ENCODE measurements around the gene ZBTB7B. TPM values are rescaled to one million over a fixed set of nuclear protein-coding genes. Genes with fewer than 3 reads are reported as not detected.

Gene ZBTB7B
- total RNA-seq, 5 donors from 2014 or later (not counting 1 experiment from before 2014, with no cell fraction given), result 39.6 to 68.4 (median 51.7) TPM

DNA sequence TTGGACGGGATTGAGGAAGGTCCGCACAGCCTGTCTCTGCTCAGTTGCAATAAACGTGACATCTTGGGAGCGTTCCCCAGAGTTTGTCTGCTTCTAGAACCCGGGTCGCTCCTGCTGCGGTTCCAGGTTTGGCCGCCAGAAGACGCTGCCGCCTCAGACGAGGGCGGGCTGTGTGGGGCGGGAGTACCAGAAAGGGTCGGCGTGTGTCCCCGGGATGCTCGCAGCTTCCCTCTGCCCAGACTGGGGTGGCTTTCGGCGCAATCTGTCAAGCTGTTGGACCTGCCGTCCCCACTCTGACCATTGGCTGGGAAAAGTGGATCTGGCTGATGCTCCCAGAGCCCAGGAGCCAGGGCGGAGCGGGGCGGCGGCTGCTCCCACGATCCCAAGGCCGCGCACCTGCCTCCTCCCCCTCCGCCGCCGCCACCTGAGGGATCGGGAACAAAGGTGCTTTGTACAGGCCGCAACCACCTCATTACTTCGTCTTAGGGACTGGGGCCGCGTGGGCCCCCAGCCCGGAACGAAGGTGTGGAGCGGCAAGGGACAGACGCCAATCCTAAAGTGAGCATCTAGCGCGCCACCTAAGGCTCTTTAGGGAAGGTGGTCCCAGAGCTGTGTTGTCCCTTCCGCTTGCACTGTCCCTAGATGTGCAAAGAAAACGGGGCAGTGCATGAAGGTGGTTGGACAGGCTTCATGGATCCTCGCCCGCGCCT is 60.3 kb downstream of the ZBTB7B start:
- H3K27me3 Mint-ChIP-seq, result no peaks in the 10 kb centered on the region
- H3K4me1 Mint-ChIP-seq, result peaks cover 26 to 43% (median 38%) of the 10 kb centered on the region in 3 donors
- H3K9me3 Mint-ChIP-seq, result no peaks in the 10 kb centered on the region
- peak in 32 of 35 experiments; percentile 46 to 81 (median 67) for DNase-seq
- Histone ChIP-seq H3K27ac (ENCODE audit: low read length) (peak overlapping the region; percentile 47), H3K4me1 (ENCODE audit: control insufficient read depth in 1 of 2, extremely low read depth in 1 of 2, insufficient read depth in 2 of 2, low read length in 2 of 2) (peaks cover 14 to 31% of the 10 kb centered on the region in 2 experiments), H3K9me3 (no peaks in the 10 kb centered on the region), H3K27me3 (replicated peaks in 1 of 2; ENCODE audit: control insufficient read depth in 2 of 2, extremely low read depth in 1 of 2, insufficient read depth in 2 of 2, low read length in 1 of 2) (no peaks in the 10 kb centered on the region), H3K36me3 (ENCODE audit: control insufficient read depth in 2 of 2, extremely low read depth in 1 of 2, insufficient read depth in 1 of 2, low read length in 1 of 2) (peaks cover 0 to 11% of the 10 kb centered on the region in 2 donors), H3K4me3 (ENCODE audit: control insufficient read depth in 1 of 2, extremely low read depth in 1 of 2, low read length in 1 of 2) (peak overlapping the region; percentile 86 to 89)
- ATAC-seq (replicated peaks in 1 of 4), result peak; percentile 41 to 45 (median 43)
- H3K4me3 Mint-ChIP-seq, result peak overlapping the region; percentile 84 to 88 (median 86)
- peaks cover 18% of the 10 kb centered on the region for H3K36me3 Mint-ChIP-seq
- ChIA-PET POLR2A (interaction anchor here in 1 of 2 donors (0.9 kb wide), 1 partner anchor 23 kb away, joined by 3 read pairs; no protein-coding TSS in a partner anchor), CTCF (interaction anchor here (1.3 to 9.5 kb wide), 2 partner anchors 22 to 23 kb away, joined by 4 to 57 read pairs; no protein-coding TSS in a partner anchor)
- H3K27ac Mint-ChIP-seq, result peak overlapping the region in 1 of 2 donors; percentile 83
- WGBS (ENCODE audit: insufficient coverage), result 6% methylated on average over 46 of the region's 46 CpGs

DNA sequence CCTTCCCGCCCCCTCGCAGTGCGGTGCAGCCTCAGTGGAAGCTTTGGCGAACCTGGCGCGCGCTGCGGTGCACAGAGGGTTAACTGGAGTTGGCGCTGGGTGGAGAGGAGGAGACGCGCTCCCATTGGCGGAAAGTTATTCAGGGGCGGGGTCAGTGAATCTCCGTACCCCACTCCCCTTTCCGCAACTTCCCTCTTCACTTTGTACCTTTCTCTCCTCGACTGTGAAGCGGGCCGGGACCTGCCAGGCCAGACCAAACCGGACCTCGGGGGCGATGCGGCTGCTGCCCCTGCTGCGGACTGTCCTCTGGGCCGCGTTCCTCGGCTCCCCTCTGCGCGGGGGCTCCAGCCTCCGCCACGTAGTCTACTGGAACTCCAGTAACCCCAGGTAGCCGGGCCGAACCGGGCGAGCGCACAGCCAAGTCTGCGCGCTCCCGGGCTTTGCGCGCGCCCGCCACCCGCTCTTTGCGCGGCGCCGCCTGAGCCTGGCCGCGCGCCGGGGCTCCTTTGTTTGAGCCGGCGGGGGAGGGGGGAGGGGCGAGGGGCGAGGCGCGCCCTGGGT is 61.0 kb downstream of the ZBTB7B start, which contains the start of gene EFNA4:
Gene EFNA4 (plus strand): TSS at position 191 of the 561 bp plus-strand sequence. CDS start 84 bp downstream, at position 275.
- ChIA-PET POLR2A (interaction anchor here in 1 of 2 donors (0.6 to 0.9 kb wide), 2 partner anchors 22 to 76 kb away, joined by 3 read pairs; no protein-coding TSS in a partner anchor), CTCF (interaction anchor here (0.5 to 9.5 kb wide), 3 partner anchors 19 to 22 kb away, joined by 3 to 57 read pairs (median 4); no protein-coding TSS in a partner anchor)
- peaks cover 14 to 31% of the 10 kb centered on the region in 2 experiments for H3K4me1 ChIP-seq (ENCODE audit: control insufficient read depth in 1 of 2, extremely low read depth in 1 of 2, insufficient read depth in 2 of 2, low read length in 2 of 2)
- peak within 1 kb of the TSS; percentile 47 for H3K27ac ChIP-seq (ENCODE audit: low read length)
- Mint-ChIP-seq H3K27me3 (no peaks in the 10 kb centered on the region), H3K36me3 (peaks cover 13% of the 10 kb centered on the region), H3K27ac (peak within 1 kb of the TSS; percentile 68 to 83), H3K9me3 (no peaks in the 10 kb centered on the region), H3K4me1 (peaks cover 26 to 43% (median 41%) of the 10 kb centered on the region in 3 donors), H3K4me3 (peak within 1 kb of the TSS; percentile 84 to 88 (median 86))
- ATAC-seq (replicated peaks in 1 of 4) (peak; percentile 88 to 89 (median 89)), DNase-seq (peak; percentile 63 to 90 (median 81))
- H3K27me3 ChIP-seq (replicated peaks in 1 of 2; ENCODE audit: control insufficient read depth in 2 of 2, extremely low read depth in 1 of 2, insufficient read depth in 2 of 2, low read length in 1 of 2), result no peaks in the 10 kb centered on the region
- peak within 1 kb of the TSS; percentile 86 to 89 for H3K4me3 ChIP-seq (ENCODE audit: control insufficient read depth in 1 of 2, extremely low read depth in 1 of 2, low read length in 1 of 2)
- peaks cover 0 to 10% of the 10 kb centered on the region in 2 donors for H3K36me3 ChIP-seq (ENCODE audit: control insufficient read depth in 2 of 2, extremely low read depth in 1 of 2, insufficient read depth in 1 of 2, low read length in 1 of 2)
- H3K9me3 ChIP-seq, result no peaks in the 10 kb centered on the region
- 0% methylated on average over 23 of the region's 57 CpGs for WGBS (ENCODE audit: insufficient coverage)

DNA sequence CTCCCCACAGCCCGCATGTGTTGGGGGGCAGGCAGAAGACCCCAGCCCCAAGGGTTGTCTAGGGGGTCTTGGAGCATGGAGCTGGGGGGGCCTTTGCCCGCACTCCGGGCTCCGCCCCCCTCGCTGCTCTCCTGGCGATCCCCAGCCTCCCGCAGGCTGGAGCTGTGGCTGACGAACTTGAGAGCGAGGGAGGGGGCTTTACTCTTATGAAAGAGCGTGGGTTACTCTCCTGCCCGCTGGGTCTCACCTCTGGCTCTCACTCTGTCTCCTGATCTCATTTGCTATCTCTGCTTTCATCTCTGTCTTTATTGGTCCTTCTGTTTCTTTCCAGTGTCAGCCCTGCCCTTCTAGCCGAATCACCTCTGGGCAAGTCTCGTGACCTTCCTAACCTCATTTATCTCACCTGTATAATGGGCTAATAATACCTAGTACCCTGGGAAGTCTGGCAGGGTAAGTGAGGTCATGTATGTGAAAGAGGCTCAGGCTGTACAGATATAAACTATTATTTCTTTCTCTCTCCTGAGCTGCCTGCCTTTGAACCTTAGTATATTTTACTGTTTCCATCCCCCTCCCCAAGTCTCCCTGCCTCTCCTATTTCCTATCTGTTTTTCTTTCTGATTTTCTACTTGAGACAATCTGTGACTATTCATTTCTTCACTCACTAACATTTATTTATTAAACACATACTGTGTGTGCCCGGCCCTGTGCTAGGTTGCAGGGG is 61.7 kb downstream of the ZBTB7B start:
- H3K4me3 ChIP-seq (ENCODE audit: control insufficient read depth in 1 of 2, extremely low read depth in 1 of 2, low read length in 1 of 2), result peak overlapping the region; percentile 66 to 89
- Mint-ChIP-seq H3K36me3 (peaks cover 11% of the 10 kb centered on the region), H3K27me3 (no peaks in the 10 kb centered on the region), H3K4me3 (peak overlapping the region; percentile 83 to 86 (median 84)), H3K9me3 (no peaks in the 10 kb centered on the region), H3K4me1 (peaks cover 26 to 43% (median 41%) of the 10 kb centered on the region in 3 donors), H3K27ac (peak overlapping the region; percentile 36 to 54)
- H3K27ac ChIP-seq (ENCODE audit: low read length), result no peak overlapping the region
- H3K9me3 ChIP-seq, result no peaks in the 10 kb centered on the region
- WGBS (ENCODE audit: insufficient coverage), result 0% methylated on average over 5 of the region's 14 CpGs
- DNase-seq (peak in 4 of 35 experiments; percentile 22 to 58 (median 27)), ATAC-seq (replicated peaks in 1 of 4) (peak in 3 of 4 experiments; percentile 2 to 15 (median 3))
- H3K36me3 ChIP-seq (ENCODE audit: control insufficient read depth in 2 of 2, extremely low read depth in 1 of 2, insufficient read depth in 1 of 2, low read length in 1 of 2), result peaks cover under 1 to 15% of the 10 kb centered on the region in 2 donors
- POLR2A ChIA-PET, result interaction anchor here in 1 of 2 donors (0.6 kb wide), 1 partner anchor 505 kb away, joined by 4 read pairs; no protein-coding TSS in a partner anchor
- peaks cover 14 to 31% of the 10 kb centered on the region in 2 experiments for H3K4me1 ChIP-seq (ENCODE audit: control insufficient read depth in 1 of 2, extremely low read depth in 1 of 2, insufficient read depth in 2 of 2, low read length in 2 of 2)
- CTCF ChIA-PET, result interaction anchor here in 1 of 2 donors (0.6 to 9.5 kb wide), 2 partner anchors 14 to 21 kb away, joined by 3 to 57 read pairs; no protein-coding TSS in a partner anchor
- H3K27me3 ChIP-seq (replicated peaks in 1 of 2; ENCODE audit: control insufficient read depth in 2 of 2, extremely low read depth in 1 of 2, insufficient read depth in 2 of 2, low read length in 1 of 2), result no peaks in the 10 kb centered on the region

DNA sequence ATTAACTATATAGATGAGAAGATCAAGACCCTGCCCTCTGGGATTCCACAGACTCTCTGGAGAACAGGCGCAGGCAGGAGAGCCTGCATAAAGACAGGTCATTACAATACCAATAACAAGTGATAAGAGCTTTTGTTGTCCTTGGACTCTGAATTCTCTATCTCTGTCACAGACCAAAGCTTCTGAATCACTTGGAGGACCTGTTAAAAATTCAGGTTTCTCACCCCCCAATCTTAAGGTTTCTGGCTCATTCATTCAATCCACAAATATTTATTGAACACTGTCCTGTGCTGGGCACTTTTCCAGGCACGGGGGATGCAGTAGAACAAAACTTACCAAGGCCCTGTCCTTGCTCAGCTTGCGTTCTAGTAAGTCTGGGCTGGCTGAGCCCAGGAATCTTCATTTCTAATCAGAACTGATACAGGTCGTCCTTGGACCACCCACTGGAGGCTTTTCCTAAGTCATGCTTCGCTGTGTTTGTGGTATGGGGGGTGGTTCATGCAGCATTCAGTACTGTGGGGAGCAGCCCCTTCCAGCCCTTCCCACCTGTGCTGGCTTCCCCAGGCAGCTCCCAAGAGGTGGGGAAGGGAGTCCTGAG is 62.3 kb downstream of the ZBTB7B start:
- CTCF ChIA-PET, result interaction anchor here in 1 of 2 donors (0.6 to 9.5 kb wide), 2 partner anchors 21 to 63 kb away, joined by 3 to 57 read pairs; no protein-coding TSS in a partner anchor
- H3K4me3 ChIP-seq (ENCODE audit: control insufficient read depth in 1 of 2, extremely low read depth in 1 of 2, low read length in 1 of 2), result no peak overlapping the region
- H3K9me3 Mint-ChIP-seq, result no peaks in the 10 kb centered on the region

DNA sequence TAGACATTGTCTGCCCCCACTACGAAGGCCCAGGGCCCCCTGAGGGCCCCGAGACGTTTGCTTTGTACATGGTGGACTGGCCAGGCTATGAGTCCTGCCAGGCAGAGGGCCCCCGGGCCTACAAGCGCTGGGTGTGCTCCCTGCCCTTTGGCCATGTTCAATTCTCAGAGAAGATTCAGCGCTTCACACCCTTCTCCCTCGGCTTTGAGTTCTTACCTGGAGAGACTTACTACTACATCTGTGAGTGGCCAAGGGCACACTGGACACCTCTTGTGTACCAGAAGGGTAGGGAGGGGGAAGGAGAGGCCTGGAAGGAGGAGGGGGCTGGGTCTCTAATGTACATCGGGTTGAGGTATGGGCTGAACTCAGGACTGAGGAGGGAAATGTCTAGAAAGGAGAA is 64.2 kb downstream of the ZBTB7B start:
- 86% methylated on average over 5 of the region's 8 CpGs for WGBS (ENCODE audit: insufficient coverage)
- Mint-ChIP-seq H3K4me1 (peaks cover 29 to 44% (median 41%) of the 10 kb centered on the region in 3 donors), H3K9me3 (no peaks in the 10 kb centered on the region), H3K4me3 (no peak overlapping the region), H3K27me3 (no peaks in the 10 kb centered on the region), H3K27ac (no peak overlapping the region), H3K36me3 (peaks cover 11% of the 10 kb centered on the region)
- ChIA-PET POLR2A (interaction anchor here in 1 of 2 donors (0.7 kb wide), 1 partner anchor 28 kb away, joined by 3 read pairs; no protein-coding TSS in a partner anchor), CTCF (interaction anchor here in 1 of 2 donors (0.6 to 9.5 kb wide), 2 partner anchors 19 to 300 kb away, joined by 4 to 57 read pairs; no protein-coding TSS in a partner anchor)
- peaks cover 6 to 15% of the 10 kb centered on the region in 2 donors for H3K36me3 ChIP-seq (ENCODE audit: control insufficient read depth in 2 of 2, extremely low read depth in 1 of 2, insufficient read depth in 1 of 2, low read length in 1 of 2)
- no peak overlapping the region for H3K4me3 ChIP-seq (ENCODE audit: control insufficient read depth in 1 of 2, extremely low read depth in 1 of 2, low read length in 1 of 2)
- no peak overlapping the region for H3K27ac ChIP-seq (ENCODE audit: low read length)
- ATAC-seq (replicated peaks in 1 of 4) (no peak), DNase-seq (no peak)
- peaks cover 0 to 7% of the 10 kb centered on the region in 2 experiments for H3K27me3 ChIP-seq (replicated peaks in 1 of 2; ENCODE audit: control insufficient read depth in 2 of 2, extremely low read depth in 1 of 2, insufficient read depth in 2 of 2, low read length in 1 of 2)
- peaks cover 15 to 47% of the 10 kb centered on the region in 2 experiments for H3K4me1 ChIP-seq (ENCODE audit: control insufficient read depth in 1 of 2, extremely low read depth in 1 of 2, insufficient read depth in 2 of 2, low read length in 2 of 2)
- H3K9me3 ChIP-seq, result no peaks in the 10 kb centered on the region

More for the DNA sequence above, 62.3 kb downstream of the ZBTB7B start:
- no peak for ATAC-seq (replicated peaks in 1 of 4)
- H3K36me3 ChIP-seq (ENCODE audit: control insufficient read depth in 2 of 2, extremely low read depth in 1 of 2, insufficient read depth in 1 of 2, low read length in 1 of 2), result peaks cover 6 to 15% of the 10 kb centered on the region in 2 donors
- peaks cover 11% of the 10 kb centered on the region for H3K36me3 Mint-ChIP-seq
- H3K27ac Mint-ChIP-seq, result peak overlapping the region in 1 of 2 donors; percentile 36
- H3K27me3 ChIP-seq (replicated peaks in 1 of 2; ENCODE audit: control insufficient read depth in 2 of 2, extremely low read depth in 1 of 2, insufficient read depth in 2 of 2, low read length in 1 of 2), result no peaks in the 10 kb centered on the region
- WGBS (ENCODE audit: insufficient coverage), result 83% methylated on average over 2 of the region's 5 CpGs
- H3K27ac ChIP-seq (ENCODE audit: low read length), result no peak overlapping the region
- no peaks in the 10 kb centered on the region for H3K9me3 ChIP-seq
- H3K27me3 Mint-ChIP-seq, result no peaks in the 10 kb centered on the region
- H3K4me3 Mint-ChIP-seq, result peak overlapping the region; percentile 83 to 86 (median 84)
- no peak for DNase-seq
- H3K4me1 ChIP-seq (ENCODE audit: control insufficient read depth in 1 of 2, extremely low read depth in 1 of 2, insufficient read depth in 2 of 2, low read length in 2 of 2), result peaks cover 14 to 37% of the 10 kb centered on the region in 2 experiments
- H3K4me1 Mint-ChIP-seq, result peaks cover 26 to 43% (median 41%) of the 10 kb centered on the region in 3 donors
- POLR2A ChIA-PET, result interaction anchor here in 1 of 2 donors (0.6 kb wide), 1 partner anchor 505 kb away, joined by 4 read pairs; no protein-coding TSS in a partner anchor

Measured in T-cell (primary cell).